HepG2 (cell line): ENCODE data around the gene COL2A1.
A peak's percentile ranks its signal among the peaks of the same experiment; 100 is the strongest.

Source experiments
- CEBPB ChIP-seq: IDR thresholded peaks from 2 replicates; pipeline ENCODE4 v1.6.1; 2011; ENCODE audit warnings: low read depth, low read length, improper control_type of control experiment, borderline replicate concordance
- CTCF ChIP-seq: sonication (generic); formaldehyde crosslinking; IDR thresholded peaks from 2 replicates; pipeline ENCODE4 v1.5.0; 2020; ENCODE audit warnings: mild to moderate bottlenecking, missing genetic modification reagents, moderate library complexity
- EP300 ChIP-seq, 3 experiments: sonication (generic) in 1 of 3; formaldehyde crosslinking in 1 of 3; IDR thresholded peaks; 2 replicates each; pipeline versions ENCODE4 v1.5.1 to v1.6.1; 2011 to 2020; ENCODE audit warnings: low read depth in 2 of 3, low read length in 2 of 3, borderline replicate concordance in 1 of 3, improper control_type of control experiment in 1 of 3, mild to moderate bottlenecking in 1 of 3, missing genetic modification reagents in 1 of 3, moderate library complexity in 1 of 3
- FOSL1 ChIP-seq: sonication (generic); formaldehyde crosslinking; IDR thresholded peaks from 2 replicates; pipeline ENCODE4 v1.9.0; 2021; ENCODE audit warnings: missing genetic modification reagents, borderline replicate concordance
- HMG20B ChIP-seq: conservative IDR thresholded peaks from 2 replicates; pipeline ENCODE4 v1.6.1; 2016; ENCODE audit warnings: missing genetic modification reagents, missing compliant biosample characterization
- NFIC ChIP-seq: IDR thresholded peaks from 2 replicates; pipeline ENCODE4 v1.6.1; 2012; ENCODE audit warnings: mild to moderate bottlenecking, low read length, inconsistent platforms
- PCBP2 ChIP-seq: fragments of 200-400 bp; formaldehyde crosslinking; optimal IDR thresholded peaks from 2 replicates; pipeline ENCODE3; 2018; ENCODE audit warnings: low read length, low read depth; ENCODE audit not compliant: poor library complexity, severe bottlenecking
- RBM22 ChIP-seq: fragments of 200-400 bp; formaldehyde crosslinking; optimal IDR thresholded peaks from 2 replicates; pipeline ENCODE3; 2017; ENCODE audit warnings: mild to moderate bottlenecking, low read length, moderate library complexity
- SIN3A ChIP-seq: IDR thresholded peaks from 2 replicates; pipeline ENCODE4 v1.6.1; 2011; ENCODE audit warnings: low read depth, mild to moderate bottlenecking, control low read depth, low read length, borderline replicate concordance
- ZNF333 ChIP-seq: sonication (generic); formaldehyde crosslinking; IDR thresholded peaks from 2 replicates; pipeline ENCODE4 v1.4.0; 2020; ENCODE audit warnings: mild to moderate bottlenecking, missing genetic modification reagents, borderline replicate concordance
- ZNF510 ChIP-seq: sonication (generic); formaldehyde crosslinking; IDR thresholded peaks from 2 replicates; pipeline ENCODE4 v1.4.0; 2020; ENCODE audit warnings: low read depth, mild to moderate bottlenecking, missing genetic modification reagents
- ZSCAN5A ChIP-seq: sonication (generic); formaldehyde crosslinking; IDR thresholded peaks from 2 replicates; pipeline ENCODE4 v1.8.0; 2022; ENCODE audit warnings: mild to moderate bottlenecking, missing genetic modification reagents, borderline replicate concordance

- TF ChIP-seq ZSCAN5A (0 out of 2 replicates have a peak, but pooled peaks have one; percentile 34), CTCF (no peak; the same call in 1 of the 2 replicates), HMG20B (CRISPR knock-in tag) (no peak), FOSL1 (CRISPR knock-in tag) (no peak), NFIC (no peak), ZNF333 (CRISPR knock-in tag) (no peak), CEBPB (no peak), PCBP2 (no peak), ZNF510 (CRISPR knock-in tag) (no peak), SIN3A (no peak), EP300 (IDR thresholded peaks at IDR 0.05; ENCODE audit: low read depth in 2 of 2, low read length in 2 of 2) (no peak), EP300 (CRISPR knock-in tag; IDR thresholded peaks at IDR 0.05; ENCODE audit: borderline replicate concordance) (no peak), RBM22 (no peak)
Measured at GRCh38 chr12:48004053-48004941, at the start of gene COL2A1.
